ENCODE data around the gene POU2F1.

Gene POU2F1

GRCh38 chr1:167413328-167413727 is 192.6 kb downstream of the POU2F1 start:
- no peak for DNase-seq (ENCODE audit: low read depth in 3 of 3, low spot score in 1 of 3)

DNA sequence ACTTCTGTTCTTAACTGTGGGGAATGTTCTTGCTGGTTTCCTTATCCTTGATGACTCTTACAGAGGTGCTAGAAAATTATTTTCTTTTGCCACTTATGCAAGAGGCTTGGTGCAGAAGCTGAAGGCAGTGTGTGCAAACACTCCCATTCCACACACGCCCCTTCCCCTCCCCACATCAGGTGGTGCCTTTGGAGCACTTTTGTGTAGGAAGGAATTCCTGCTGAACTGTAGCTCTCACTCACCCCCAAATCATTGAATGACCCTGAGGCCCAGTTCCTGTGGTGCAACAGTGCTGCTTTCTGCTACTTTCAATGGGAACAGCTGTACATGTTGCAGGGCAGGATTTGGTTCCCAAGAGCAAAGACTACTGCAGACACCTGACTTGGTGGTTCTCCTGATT is 195.8 kb downstream of the POU2F1 start:
- no peak for DNase-seq (ENCODE audit: low read depth in 3 of 3, low spot score in 1 of 3)

- no peak for DNase-seq (ENCODE audit: low read depth in 3 of 3, low spot score in 1 of 3)
Observed at GRCh38 chr1:167418391-167418790, 197.7 kb downstream of the POU2F1 start.

DNA sequence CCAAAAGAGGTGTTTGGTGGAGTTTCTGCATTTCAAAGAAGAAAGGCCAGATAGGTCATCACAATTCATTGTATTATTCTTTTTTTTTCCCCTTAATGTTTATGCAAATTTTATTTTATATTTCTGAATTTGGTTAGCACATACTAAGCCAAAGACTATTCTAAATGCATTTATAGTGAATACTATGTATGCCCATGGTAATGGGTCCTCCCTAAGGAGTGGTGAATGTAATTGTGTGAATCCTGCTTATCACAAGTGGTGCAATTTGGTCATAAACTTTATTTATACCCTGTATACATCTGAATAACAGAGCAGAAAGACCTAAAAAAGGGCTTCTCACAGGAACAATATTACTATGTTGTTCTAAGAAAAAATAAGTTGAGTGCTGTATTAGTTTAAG is 198.6 kb downstream of the POU2F1 start:
- no peak for DNase-seq (ENCODE audit: low read depth in 3 of 3, low spot score in 1 of 3)

- DNase-seq (ENCODE audit: low read depth in 3 of 3, low spot score in 1 of 3) = no peak
Observed at GRCh38 chr1:167420510-167420909, 199.8 kb downstream of the POU2F1 start.

GRCh38 chr1:167423684-167424619 is 203.3 kb downstream of the POU2F1 start:
- DNase-seq (ENCODE audit: low read depth in 3 of 3, low spot score in 1 of 3) = no peak

DNA sequence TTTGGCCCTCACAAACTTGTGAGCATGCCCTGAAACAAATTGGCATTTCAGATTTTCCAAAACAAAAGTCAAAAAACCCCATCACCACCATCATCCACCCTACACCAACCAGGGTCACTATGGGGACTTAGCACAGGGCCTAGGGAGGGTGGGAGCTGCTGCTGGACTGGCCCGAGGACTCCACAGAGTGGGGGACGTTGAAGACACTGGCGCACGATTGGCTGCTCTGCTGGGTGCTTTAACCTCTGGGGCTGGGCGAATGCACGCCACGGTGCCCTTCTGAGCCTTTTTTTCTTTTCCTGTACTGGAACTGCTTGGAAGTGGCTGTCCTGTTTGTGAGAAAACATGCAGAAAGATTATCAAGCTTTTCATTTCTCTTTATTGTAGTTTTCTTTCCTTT is 204.8 kb downstream of the POU2F1 start:
- DNase-seq (ENCODE audit: low read depth in 3 of 3, low spot score in 1 of 3) = no peak

DNA sequence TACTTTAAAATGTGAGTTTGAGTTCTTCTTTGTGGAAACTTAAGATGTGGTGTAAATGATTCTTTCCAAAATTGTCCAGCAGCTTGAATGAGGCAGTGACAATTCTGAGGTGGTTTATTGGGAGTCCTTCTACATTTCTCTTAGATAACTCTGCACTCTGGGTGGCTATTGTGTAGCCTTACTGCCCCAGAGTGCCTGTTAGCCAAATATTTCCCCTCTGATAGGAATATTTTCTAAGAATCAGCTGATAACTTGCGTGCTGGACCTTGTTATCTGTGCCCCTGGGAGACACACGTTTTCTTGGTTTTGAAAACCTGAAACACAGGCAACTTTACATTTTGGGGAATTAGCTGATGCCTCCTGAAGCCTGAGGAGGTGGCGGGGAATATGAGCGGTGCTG is 206.0 kb downstream of the POU2F1 start:
- no peak for DNase-seq (ENCODE audit: low read depth in 3 of 3, low spot score in 1 of 3)

GRCh38 chr1:167427848-167428247 is 207.2 kb downstream of the POU2F1 start:
- DNase-seq (ENCODE audit: low read depth in 3 of 3, low spot score in 1 of 3) = no peak

DNA sequence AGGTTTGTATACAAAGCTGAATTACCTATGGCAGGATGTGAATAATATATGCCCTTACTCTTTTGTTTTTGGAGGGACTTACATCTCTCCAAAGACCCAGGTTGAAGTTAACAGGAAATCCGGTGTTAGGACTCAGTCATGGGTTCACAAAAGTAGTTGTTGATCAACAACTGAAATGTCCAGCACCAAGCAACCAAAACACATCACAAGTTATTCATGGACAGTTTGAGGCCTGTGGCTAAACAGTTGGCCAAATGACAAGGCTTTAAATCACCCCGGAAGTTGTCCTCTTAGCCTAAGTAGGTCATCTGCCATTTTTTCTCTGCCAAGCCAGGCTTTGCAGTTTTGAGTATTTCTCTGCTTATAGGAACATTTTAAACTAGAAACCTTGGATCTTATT is 207.7 kb downstream of the POU2F1 start:
- DNase-seq (ENCODE audit: low read depth in 3 of 3, low spot score in 1 of 3) = no peak

- DNase-seq (ENCODE audit: low read depth in 3 of 3, low spot score in 1 of 3) = no peak
Observed at GRCh38 chr1:167429612-167430011, 208.9 kb downstream of the POU2F1 start.

- no peak for DNase-seq (ENCODE audit: low read depth in 3 of 3, low spot score in 1 of 3)
Observed at GRCh38 chr1:167430134-167430848, 209.6 kb downstream of the POU2F1 start.

DNA sequence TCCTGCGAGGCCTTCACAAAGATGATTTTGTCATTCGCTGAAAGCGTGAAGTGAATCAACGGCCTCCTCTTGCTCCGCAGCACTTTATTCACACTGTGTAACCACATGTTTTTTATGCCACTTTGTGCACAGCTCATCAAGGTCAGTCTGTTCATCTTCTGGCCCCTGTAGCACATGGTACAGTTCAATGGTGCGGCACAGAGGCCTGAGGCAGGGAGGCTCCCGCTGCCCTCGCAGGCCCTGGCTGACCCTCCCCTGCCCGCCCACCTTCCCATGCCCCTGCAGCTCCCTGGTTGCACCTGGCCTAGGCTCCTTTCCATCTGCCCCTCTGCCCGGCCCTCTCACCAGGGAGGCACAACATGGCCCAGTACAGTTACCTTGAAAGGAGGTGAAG is 210.2 kb downstream of the POU2F1 start:
- DNase-seq (ENCODE audit: low read depth in 3 of 3, low spot score in 1 of 3) = no peak

GRCh38 chr1:167431261-167431908 is 210.7 kb downstream of the POU2F1 start:
- no peak for DNase-seq (ENCODE audit: low read depth in 3 of 3, low spot score in 1 of 3)

DNA sequence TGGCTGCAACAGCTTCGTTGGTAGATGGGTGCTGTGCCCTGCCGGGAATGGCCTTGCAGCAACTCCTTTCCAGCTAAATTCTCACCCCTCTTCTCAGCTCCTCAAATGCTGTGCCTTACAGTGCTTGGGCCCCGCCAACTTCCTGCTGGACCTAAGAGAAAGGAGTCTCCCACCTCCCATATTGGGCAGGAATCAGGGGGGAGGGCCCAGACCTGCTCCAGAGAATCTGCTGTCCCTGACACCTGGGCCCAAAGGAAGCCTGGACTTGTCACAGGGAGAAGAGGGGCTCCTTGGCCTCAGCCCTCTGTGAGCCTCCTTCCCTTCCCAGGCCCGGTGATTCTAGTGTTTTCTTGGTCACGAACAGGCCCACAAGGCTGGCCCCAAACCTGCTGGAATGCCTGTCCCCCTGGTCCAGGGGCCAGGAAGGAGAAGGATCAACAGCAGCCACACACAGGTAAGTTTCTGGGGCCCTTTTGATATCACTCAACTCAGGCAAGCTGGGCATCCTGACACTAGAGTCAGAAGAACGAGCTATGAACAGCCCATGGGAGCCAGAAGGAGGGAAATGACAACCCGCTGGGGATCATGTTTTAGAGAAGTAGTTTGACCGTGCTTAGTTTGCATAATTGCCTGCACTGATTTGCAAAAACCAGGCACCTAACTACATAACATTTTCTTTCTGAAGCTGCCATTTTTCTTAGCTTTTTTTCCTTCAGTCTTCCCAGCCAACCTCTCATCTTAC is 211.4 kb downstream of the POU2F1 start:
- no peak for DNase-seq (ENCODE audit: low read depth in 3 of 3, low spot score in 1 of 3)

- no peak for DNase-seq (ENCODE audit: low read depth in 3 of 3, low spot score in 1 of 3)
Observed at GRCh38 chr1:167432780-167433179, 212.1 kb downstream of the POU2F1 start.

DNA sequence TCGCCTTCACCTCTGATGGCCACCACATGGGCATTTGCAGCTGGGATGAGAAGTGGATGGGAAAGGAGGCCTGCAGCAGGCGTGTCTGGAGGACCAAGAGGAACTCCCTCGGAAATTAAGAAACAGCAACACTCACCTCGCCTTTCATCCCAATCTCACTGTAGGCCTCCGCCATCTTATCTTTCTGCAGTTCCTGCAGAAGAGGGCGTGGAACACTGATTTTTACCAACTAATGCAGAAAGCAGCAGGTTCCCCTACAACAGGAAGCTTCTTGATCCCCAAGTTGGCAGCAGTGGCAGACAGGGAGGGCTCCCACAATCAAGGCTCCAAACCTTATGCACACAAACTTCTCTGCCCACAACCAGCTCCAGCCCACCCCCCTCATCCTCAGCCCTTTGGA is 213.2 kb downstream of the POU2F1 start:
- DNase-seq (ENCODE audit: low read depth in 3 of 3, low spot score in 1 of 3) = no peak

DNA sequence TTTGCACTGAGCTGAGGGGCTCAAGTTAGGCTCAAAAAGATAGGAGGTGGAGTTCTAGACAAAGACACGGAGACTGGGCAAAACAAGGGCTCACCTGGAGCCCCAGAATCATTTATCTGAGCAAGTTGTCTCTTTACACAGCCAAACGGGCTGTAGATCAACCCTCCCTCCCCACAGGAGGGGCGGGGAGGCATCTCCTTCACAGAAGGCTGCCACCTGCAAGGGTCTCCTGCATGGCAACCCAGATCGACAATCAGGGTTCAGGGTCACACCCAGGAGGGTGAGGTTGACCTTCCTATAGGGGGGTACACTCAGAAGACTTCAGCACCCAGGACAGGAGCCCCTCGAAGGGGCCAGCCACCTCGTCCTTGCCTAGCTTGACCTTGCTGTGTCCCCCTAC is 213.6 kb downstream of the POU2F1 start:
- no peak for DNase-seq (ENCODE audit: low read depth in 3 of 3, low spot score in 1 of 3)

DNA sequence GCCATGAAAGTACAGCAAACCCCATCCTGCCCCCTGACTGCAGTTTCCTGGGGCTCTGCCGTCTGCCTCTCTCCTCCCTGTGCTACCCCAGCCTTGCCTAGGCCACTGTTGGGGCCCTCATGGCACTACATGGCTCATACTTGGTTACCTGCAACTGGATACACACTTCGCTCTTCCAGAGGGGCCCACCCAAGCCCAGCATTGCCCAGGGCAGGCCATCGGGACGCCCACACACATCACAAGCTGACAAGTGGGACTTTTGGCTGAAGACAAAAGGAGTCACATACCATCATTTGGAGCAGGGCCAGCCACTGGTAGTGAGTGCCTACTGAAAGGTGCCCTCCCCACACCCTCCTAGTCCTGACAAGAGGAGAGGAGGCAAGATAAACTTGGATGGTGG is 214.8 kb downstream of the POU2F1 start:
- DNase-seq (ENCODE audit: low read depth in 3 of 3, low spot score in 1 of 3) = no peak

DNA sequence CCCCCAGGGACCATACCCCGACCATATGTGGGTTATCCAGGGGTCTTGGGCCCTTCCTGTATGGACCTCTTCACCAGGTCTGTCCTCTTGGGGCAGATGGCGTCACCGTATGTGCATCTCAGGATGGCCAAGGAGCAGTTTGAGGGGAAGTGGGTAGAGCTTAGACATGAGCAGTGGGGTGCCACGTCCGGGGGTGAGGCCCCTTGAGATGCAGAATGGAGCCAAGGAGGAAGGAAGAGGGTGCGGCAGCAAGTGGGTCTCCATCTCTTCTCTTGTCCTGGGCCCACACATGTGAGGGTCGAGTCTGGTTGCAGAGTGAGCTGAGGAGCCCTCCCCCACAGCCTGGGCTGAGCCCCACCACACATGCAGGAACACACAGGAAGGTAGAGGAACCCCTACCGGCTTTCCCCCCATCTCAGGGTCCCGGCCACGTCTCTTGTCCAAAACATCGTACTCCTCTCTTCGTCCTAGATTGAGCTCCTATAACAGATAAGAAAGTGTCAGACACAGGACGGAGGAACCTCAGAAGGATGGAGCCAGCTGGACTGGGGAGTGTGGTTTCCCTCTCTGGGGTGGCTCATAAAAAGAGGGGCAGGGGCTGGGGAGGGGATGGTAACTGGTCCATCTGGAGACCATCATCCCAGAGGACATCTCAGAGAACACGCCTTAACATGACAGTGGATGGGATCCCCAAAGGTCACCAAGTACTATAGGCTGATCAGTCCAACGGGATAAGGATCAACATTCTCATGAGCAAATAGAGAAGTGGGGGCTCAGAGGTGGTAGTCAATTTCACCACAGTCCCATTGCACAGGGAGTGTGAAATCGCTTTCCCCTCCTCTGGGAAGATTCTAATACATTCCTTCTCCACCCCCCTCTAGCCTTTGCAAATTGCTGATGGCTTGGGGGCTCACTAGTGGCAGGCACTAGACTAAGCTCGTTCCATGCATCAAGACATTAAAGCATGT is 217.8 kb downstream of the POU2F1 start:
- DNase-seq (ENCODE audit: low read depth in 3 of 3, low spot score in 1 of 3) = no peak

All from stimulated activated CD4-positive, alpha-beta T cell treated with anti-CD3 and anti-CD28 coated beads, TNF-alpha, amount 100 ng/mL, for 1 hour (primary cell).